NCI-H774 (cell line): ENCODE results near the gene KRTAP10-10.
"Not testable (repeated sequence)": the region's sequence is repeated elsewhere in the genome, so short reads cannot be mapped to it uniquely, and the experiment has no call there.

Experiments
- DNase-seq: peaks from one replicate; lab custom pipeline; 2025; lab: John Stamatoyannopoulos, UW

Gene KRTAP10-10

DNA sequence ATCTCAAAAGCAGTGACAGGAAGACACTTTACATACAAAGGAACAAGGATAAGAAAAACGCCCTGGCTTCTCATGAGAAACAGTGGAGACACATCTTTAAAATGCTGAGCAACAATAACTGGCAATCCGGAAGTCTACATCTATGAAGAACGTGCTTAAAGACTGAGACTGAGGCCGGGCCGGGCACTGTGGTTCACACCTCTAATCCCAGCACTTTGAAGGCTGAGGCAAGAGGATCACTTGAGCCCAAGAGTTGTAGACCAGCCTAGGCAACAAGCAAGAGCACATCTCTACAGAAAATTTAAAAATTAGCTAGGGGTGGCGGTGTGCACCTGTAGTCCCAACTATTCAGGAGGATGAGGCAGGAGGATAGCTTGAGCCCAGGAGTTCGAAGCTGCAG, 46.9 kb downstream of the KRTAP10-10 start:
- DNase-seq = no peak

DNA sequence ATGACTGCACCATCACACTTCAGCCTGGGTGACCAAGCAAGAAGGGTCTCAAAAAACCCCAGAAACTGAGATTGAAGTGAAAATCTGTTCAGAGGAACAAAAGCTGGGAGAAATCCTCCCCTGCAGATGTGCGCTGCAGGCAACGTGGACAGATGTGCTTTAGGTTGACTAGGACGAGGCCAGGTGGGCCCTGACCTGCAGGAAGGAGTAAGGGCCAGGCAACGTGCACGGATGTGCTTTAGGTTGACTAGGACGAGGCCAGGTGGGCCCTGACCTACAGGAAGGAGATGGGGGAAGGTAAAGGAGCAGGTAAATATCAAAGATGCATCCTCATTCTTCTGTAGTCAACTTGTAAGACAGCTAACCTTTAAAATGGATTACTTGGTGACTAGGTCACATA, 47.3 kb downstream of the KRTAP10-10 start:
- no peak for DNase-seq

DNA sequence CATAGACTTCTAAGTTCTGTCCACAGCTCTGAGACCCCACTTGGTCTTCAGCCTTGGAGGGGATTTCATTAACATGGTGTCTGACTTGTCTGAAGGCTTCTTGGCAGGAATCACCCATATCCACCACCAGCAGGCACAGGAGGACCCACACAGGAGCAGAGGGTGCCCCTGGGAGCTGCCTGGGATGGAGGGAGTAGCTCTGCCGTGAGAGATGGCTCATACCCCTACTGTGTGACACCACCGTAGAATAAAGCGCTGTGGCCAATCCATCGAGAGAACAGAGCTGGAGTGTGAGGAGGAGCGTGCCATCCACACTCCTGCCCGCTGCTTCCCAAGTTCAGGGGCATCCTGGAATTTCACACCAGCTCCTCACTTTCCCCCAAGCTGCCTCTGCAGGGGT, 47.9 kb downstream of the KRTAP10-10 start:
- not testable (repeated sequence) for DNase-seq

DNA sequence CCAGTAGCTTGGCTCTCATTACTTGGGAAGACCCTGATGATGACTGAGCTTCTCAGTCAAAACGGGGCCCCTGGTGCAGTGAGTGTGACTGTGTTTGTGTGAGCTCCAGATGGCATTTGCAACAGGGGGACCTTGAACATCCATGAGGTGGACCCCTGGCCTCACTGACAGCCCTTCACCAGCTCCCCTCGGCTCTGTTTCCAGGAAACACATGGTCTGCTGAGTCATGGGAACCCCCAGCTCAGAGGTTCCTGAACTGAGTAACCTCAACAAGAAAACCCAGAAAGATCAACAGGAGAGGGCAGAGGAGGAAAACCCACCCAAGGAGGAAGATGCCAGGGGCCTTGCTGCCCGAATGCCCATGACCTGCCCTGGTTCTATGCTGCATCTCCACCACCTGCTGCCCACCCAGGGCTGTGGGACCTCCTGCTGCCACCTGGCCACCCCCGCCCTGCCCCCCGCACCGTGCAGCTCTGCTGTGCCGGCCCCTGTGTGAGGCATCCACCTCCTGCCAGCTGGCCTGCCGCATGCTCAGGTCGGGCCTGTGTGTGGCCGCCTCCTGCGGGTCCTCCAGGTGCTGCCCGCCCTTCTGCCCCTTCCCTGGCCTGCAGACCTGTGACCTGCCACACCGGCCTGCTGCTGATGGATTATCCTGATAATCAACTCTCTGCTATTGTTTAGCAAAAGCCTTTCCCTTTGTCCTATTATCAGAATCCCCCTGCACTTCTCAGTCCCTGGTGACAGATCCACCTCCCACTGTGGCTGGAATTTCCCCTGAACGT, 49.0 kb downstream of the KRTAP10-10 start:
- DNase-seq = no peak

DNA sequence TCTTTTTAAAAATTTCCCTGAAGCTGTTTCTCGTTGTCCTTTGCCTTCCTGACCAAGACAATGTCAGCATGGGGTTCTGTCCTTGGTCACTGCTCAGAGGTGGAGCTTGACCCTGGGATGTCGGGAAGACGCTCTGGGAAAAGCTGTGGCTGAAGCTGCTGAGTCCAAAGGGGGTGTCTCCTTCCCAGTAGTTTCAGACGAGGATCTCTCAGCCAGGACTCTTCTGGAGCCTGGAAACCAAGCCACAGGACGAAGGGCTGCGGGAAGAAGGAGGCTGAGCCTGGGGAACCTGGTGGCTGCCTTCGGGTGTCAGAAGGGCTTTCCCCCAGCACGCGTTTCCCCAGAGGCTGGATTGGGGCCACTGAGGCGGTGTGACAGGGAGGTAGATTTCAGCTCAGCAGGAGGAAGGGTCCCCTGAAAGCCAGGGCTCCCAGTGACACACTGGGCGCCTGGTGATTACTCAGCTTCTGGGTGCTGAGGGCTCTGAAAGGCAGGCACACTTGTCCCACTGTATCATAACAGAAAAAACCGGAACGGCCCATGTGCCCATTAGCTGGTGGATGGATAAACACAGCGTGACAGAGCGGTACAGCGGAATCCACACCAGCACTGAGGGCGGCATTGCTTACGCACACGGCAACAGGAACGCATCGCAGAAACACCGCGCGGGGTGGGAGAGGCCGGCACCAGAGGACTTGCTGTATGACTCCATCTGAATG, 49.8 kb downstream of the KRTAP10-10 start:
- no peak for DNase-seq

DNA sequence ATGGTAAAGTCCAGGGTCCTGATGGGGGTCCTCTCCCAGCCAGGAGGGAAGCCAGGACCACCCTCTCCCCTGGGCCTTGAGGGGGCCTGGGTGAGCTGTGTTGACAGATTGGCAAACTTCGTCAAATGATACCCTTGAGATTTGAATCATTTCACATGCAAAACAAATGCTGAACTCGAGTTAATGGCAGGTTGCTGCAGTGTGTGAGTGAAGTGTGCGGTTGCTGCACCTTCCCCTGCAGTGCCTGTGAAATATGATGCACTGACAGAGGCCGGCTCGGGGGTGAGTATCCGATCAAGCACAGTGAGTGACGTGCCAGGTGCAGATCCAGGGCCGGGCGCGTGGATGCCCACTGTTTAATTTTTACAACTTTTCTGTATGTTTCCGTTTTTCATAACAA, 50.5 kb downstream of the KRTAP10-10 start:
- DNase-seq = no peak
